ENCODE measurements around the gene HPX. TPM values are rescaled to one million over a fixed set of nuclear protein-coding genes. Genes with fewer than 3 reads are reported as not detected.

The HPX gene
- total RNA-seq, 2 donors from 2014 or later: 3.9 to 6.0 TPM

DNA sequence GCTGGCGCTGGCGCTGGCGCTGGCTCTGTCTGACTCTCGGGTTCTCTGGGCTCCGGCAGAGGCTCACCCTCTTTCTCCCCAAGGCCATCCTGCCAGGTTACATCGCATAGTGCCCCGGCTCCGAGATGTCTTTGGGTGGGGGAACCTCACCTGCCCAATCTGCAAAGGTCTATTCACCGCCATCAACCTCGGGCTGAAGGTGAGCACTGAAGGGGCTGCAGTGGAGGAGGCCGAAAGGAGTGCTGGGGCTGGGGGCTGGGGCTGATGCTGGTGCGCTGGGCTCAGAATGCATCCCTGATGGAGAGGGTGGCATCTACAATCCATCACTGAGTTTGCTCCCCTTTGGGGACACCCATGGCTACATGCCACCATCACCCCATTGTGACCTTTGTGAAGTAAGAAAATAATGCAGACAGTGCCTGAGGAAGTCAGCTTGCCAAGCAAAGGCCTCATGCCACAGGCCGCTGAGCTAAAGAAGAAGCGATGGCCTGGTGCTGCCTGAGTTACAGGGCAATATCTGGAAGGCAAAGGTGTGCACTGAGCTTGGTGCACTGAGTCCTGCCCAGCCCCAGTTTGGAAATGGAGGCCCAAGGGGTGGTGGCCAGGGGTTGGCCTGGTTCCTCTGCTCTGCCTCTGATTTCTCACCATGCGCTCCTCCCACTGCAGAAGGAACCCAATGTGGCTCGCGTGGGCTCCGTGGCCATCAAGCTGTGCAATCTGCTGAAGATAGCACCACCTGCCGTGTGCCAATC lies 49.9 kb downstream of the HPX start:
- peaks cover 1% of the 10 kb centered on the region for H3K36me3 Mint-ChIP-seq (ENCODE audit: low read depth)
- peak overlapping the region; percentile 72 for H3K4me3 Mint-ChIP-seq
- H3K27me3 Mint-ChIP-seq (ENCODE audit: insufficient read depth): no peaks in the 10 kb centered on the region
- WGBS, 2 experiments (ENCODE audit: insufficient coverage in 1 of 2, insufficient read length in 1 of 2): 43 to 51% methylated on average over 5 to 19 of the region's 19 CpGs
- no peak for DNase-seq
- H3K9ac ChIP-seq (ENCODE audit: extremely low read depth, low read length, poor library complexity, severe bottlenecking): peak overlapping the region; percentile 42
- no peaks in the 10 kb centered on the region for H3K27me3 ChIP-seq (ENCODE audit: control insufficient read depth, insufficient read depth, low read length, poor library complexity, severe bottlenecking)
- H3K4me1 Mint-ChIP-seq: peaks cover 28% of the 10 kb centered on the region
- H3K27ac Mint-ChIP-seq: no peak overlapping the region
- H3K4me1 ChIP-seq (ENCODE audit: control insufficient read depth, insufficient read depth, low read length): peaks cover 9% of the 10 kb centered on the region
- no peaks in the 10 kb centered on the region for H3K9me3 Mint-ChIP-seq
- H3K4me3 ChIP-seq (ENCODE audit: low read length): peak overlapping the region; percentile 89
- H3K9me3 ChIP-seq (ENCODE audit: control insufficient read depth, low read length): no peaks in the 10 kb centered on the region
- no peak overlapping the region for H3K27ac ChIP-seq (ENCODE audit: low read depth, low read length)
- TF ChIP-seq, protein P1, sequence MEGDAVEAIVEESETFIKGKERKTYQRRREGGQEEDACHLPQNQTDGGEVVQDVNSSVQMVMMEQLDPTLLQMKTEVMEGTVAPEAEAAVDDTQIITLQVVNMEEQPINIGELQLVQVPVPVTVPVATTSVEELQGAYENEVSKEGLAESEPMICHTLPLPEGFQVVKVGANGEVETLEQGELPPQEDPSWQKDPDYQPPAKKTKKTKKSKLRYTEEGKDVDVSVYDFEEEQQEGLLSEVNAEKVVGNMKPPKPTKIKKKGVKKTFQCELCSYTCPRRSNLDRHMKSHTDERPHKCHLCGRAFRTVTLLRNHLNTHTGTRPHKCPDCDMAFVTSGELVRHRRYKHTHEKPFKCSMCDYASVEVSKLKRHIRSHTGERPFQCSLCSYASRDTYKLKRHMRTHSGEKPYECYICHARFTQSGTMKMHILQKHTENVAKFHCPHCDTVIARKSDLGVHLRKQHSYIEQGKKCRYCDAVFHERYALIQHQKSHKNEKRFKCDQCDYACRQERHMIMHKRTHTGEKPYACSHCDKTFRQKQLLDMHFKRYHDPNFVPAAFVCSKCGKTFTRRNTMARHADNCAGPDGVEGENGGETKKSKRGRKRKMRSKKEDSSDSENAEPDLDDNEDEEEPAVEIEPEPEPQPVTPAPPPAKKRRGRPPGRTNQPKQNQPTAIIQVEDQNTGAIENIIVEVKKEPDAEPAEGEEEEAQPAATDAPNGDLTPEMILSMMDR (conservative IDR thresholded peaks at IDR 0.05): no peak
- no peaks in the 10 kb centered on the region for H3K36me3 ChIP-seq (ENCODE audit: control insufficient read depth, insufficient read depth, low read length)

DNA sequence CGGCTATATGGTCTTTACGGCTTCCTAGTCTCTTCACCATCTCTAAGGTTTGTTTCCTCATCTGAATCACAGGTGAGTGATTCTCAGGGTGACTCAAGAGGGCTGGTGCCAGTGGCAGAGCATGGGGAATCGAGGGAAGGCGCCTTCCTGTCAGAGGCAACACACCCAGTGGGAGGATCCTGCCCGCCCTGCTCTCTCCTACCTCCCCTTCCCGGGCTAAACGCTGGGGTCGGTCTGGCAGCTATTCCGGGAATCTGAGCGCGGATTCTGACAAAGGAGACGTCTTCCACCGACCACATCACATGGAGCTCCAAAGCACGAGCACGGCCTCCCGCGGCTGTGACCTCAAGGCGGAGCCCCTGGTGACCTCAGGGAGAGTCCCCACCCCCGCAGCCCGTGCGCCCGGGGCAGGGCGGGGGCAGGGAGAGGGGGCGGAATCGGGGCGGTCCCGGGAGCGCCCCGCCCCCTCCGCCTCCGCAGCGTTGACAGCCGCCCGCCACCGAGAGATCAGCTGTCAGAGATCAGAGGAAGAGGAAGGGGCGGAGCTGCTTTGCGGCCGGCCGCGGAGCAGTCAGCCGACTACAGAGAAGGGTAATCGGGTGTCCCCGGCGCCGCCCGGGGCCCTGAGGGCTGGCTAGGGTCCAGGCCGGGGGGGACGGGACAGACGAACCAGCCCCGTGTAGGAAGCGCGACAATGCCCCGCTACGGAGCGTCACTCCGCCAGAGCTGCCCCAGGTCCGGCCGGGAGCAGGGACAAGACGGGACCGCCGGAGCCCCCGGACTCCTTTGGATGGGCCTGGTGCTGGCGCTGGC lies 50.7 kb downstream of the HPX start, which contains the start of gene SMPD1:
Gene SMPD1 (plus strand): TSS at position 570 of the 813 bp plus-strand sequence. CDS start 125 bp downstream, at position 695.
- 0 to 1% methylated on average over 14 to 63 of the region's 63 CpGs for WGBS, 2 experiments (ENCODE audit: insufficient coverage in 1 of 2, insufficient read length in 1 of 2)
- Mint-ChIP-seq H3K36me3 (ENCODE audit: low read depth) (peaks cover 1% of the 10 kb centered on the region), H3K4me3 (peak within 1 kb of the TSS; percentile 72), H3K27ac (peak within 1 kb of the TSS; percentile 91), H3K4me1 (peaks cover 30% of the 10 kb centered on the region), H3K9me3 (no peaks in the 10 kb centered on the region), H3K27me3 (ENCODE audit: insufficient read depth) (no peaks in the 10 kb centered on the region)
- TF ChIP-seq, protein P1 (conservative IDR thresholded peaks at IDR 0.05): no peak
- no peaks in the 10 kb centered on the region for H3K36me3 ChIP-seq (ENCODE audit: control insufficient read depth, insufficient read depth, low read length)
- peak within 1 kb of the TSS; percentile 42 for H3K27ac ChIP-seq (ENCODE audit: low read depth, low read length)
- peak within 1 kb of the TSS; percentile 89 for H3K4me3 ChIP-seq (ENCODE audit: low read length)
- DNase-seq: peak; percentile 96
- H3K4me1 ChIP-seq (ENCODE audit: control insufficient read depth, insufficient read depth, low read length): peaks cover 9% of the 10 kb centered on the region
- H3K27me3 ChIP-seq (ENCODE audit: control insufficient read depth, insufficient read depth, low read length, poor library complexity, severe bottlenecking): no peaks in the 10 kb centered on the region
- H3K9ac ChIP-seq (ENCODE audit: extremely low read depth, low read length, poor library complexity, severe bottlenecking): peak within 1 kb of the TSS; percentile 42
- H3K9me3 ChIP-seq (ENCODE audit: control insufficient read depth, low read length): no peaks in the 10 kb centered on the region

DNA sequence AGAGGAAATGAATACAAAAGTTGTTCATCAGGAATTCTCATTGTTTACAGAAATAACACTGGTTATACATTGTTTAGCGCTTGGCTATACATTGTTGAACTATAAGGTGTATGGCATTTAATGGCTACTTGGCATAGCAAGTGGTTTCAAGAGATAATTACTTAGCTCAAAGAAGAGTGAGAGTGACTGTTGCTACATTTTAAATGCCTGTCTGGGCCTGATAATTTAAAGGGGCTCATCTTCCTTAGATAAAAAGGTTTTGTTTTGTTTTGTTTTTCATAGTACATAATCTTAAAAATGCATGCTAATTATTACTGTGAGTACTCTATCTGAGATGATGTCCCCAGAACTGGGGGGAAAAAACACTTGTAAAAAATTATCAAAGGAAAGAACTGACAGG lies 52.0 kb downstream of the HPX start:
- no peaks in the 10 kb centered on the region for H3K36me3 ChIP-seq (ENCODE audit: control insufficient read depth, insufficient read depth, low read length)
- no peak for DNase-seq
- H3K4me1 ChIP-seq (ENCODE audit: control insufficient read depth, insufficient read depth, low read length): peaks cover 9% of the 10 kb centered on the region
- WGBS, 2 experiments (ENCODE audit: insufficient coverage in 1 of 2, insufficient read length in 1 of 2): 86 to 100% methylated on average over 1 of the region's 1 CpG
- Mint-ChIP-seq H3K27ac (no peak overlapping the region), H3K27me3 (ENCODE audit: insufficient read depth) (no peaks in the 10 kb centered on the region), H3K4me3 (peak overlapping the region; percentile 72), H3K4me1 (peaks cover 31% of the 10 kb centered on the region), H3K36me3 (ENCODE audit: low read depth) (peaks cover 1% of the 10 kb centered on the region), H3K9me3 (no peaks in the 10 kb centered on the region)
- no peaks in the 10 kb centered on the region for H3K9me3 ChIP-seq (ENCODE audit: control insufficient read depth, low read length)
- H3K4me3 ChIP-seq (ENCODE audit: low read length): peak overlapping the region; percentile 89
- TF ChIP-seq, protein P1 (conservative IDR thresholded peaks at IDR 0.05): no peak
- no peak overlapping the region for H3K9ac ChIP-seq (ENCODE audit: extremely low read depth, low read length, poor library complexity, severe bottlenecking)
- H3K27ac ChIP-seq (ENCODE audit: low read depth, low read length): no peak overlapping the region
- H3K27me3 ChIP-seq (ENCODE audit: control insufficient read depth, insufficient read depth, low read length, poor library complexity, severe bottlenecking): no peaks in the 10 kb centered on the region

Data from endodermal cell (in vitro differentiated cells).